8988T (cell line): ENCODE data around the gene USP10.

Source experiments
- DNase-seq: peaks from one replicate; pipeline ENCODE4 v3.0.0; 2011

Gene USP10

DNA sequence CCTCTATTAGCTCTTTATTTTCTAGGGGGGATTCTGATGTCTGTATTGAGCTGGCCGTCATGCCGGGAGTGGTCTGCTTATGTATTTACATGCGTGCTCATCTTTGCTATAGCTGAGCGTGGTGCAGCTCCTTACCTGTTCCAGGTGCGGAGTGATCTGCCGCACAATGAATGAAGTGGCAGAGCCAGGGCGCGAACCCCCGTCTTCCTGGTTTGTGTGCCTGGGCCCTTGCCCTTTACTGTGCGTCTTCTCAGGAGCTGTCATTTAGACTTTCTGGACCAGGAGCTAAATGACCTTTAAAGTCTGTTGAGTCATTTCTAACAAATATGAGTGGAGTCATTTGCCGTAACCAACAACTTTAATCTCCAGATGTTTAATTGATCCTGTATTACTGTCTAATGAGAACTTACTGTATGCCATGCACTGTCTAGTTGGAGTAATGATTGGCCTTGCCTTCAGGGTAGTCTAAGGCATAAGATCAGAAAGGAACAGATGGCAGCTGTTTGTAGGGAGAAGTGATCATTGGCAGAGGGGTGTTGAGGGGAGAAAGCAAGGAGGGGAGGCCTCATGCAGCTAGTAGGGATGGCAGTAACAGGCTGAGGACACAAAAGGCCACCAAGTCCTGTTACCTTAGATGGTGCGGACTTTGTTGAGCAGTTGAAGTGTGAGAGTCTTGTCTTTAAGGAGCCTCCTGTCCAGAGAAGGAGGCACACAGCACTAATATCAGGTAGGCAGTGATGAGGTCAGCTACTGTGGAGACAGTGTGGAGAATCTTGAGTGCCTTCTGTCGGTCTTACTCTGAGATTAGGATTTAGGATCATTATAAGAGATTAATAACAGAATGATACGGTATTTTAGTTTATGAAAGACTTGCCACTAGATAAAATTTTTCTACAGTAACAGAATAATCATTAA lies 53.9 kb downstream of the USP10 start:
- no peak for DNase-seq

DNA sequence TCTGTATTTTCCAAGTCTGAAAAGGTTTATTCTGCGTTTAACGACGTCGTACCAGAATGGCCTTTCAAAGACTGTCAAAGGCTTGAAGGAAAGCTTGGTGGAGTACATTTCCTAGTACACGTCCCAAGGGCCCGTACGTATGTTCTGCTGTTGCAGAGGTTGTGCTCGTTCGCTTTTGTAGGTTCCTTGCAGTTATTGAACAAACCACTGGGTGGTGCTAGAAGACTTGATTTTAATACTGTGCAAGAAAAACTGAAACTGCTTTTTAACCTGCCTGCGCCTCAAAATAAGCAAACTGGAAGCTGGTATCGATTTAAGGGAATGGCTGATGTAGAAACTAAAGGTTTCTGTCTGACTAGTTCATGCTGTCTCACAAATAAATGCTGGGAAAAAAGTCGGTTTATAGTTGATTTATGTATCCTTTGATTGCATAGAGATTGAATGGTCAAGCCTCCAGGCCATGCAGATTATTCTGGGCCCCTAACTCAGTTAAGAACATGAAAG lies 54.6 kb downstream of the USP10 start:
- peak; percentile 74 for DNase-seq

DNA sequence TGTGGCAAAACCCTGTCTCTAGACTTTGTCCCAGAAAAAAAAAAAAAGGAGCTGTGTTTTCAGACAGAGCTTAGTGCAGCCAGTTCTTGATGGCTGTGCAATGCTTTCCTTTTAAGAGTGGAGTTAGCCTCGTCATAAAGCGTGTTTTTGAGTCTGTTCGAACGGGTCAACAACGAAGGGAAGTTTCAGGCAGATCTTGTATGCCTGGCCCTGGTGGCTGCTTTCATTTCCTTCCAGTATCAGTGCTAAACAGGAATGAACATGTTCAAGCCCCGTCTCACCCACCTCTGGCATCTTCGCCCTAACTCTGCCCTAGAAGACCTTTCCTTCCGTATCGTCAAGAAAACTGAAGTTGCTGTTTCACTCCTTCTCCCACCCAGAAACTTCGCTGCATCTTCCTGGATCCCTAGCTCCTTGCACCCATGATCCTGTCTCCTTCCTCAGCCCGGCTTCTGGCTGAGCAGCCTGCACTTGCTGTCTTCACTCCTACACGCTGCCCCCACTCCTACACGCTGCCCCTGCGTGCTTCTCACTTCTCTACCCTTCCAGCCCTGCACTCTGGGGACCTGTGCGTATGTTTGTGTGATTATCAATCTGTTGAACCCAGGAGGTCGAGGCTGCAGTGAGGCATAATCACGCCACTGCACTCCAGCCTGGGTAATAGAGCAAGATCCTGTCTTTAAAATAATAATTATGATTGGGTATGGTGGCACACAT lies 55.3 kb downstream of the USP10 start:
- DNase-seq = no peak

GRCh38 chr16:84756830-84757229 lies 57.0 kb downstream of the USP10 start:
- no peak for DNase-seq

DNA sequence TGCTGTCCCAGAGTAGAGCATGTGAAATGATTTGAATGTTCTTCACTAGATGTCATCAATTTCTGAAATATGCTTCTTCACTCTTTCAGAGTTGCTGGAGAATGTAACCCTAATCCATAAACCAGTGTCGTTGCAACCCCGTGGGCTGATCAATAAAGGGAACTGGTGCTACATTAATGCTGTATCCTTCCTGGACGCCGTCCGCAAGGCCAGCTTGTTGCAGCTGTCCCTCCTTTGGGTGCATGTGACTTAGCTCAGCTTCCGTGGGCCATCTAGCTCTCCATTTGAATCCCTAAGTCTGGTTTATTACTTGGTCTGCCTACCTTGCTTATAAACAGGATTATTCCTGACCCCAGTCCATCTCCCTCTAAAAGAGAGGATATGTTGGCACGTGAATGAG lies 58.8 kb downstream of the USP10 start:
- no peak for DNase-seq

GRCh38 chr16:84759061-84759460 lies 59.3 kb downstream of the USP10 start:
- no peak for DNase-seq

GRCh38 chr16:84759906-84760305 lies 60.1 kb downstream of the USP10 start:
- DNase-seq = no peak

DNA sequence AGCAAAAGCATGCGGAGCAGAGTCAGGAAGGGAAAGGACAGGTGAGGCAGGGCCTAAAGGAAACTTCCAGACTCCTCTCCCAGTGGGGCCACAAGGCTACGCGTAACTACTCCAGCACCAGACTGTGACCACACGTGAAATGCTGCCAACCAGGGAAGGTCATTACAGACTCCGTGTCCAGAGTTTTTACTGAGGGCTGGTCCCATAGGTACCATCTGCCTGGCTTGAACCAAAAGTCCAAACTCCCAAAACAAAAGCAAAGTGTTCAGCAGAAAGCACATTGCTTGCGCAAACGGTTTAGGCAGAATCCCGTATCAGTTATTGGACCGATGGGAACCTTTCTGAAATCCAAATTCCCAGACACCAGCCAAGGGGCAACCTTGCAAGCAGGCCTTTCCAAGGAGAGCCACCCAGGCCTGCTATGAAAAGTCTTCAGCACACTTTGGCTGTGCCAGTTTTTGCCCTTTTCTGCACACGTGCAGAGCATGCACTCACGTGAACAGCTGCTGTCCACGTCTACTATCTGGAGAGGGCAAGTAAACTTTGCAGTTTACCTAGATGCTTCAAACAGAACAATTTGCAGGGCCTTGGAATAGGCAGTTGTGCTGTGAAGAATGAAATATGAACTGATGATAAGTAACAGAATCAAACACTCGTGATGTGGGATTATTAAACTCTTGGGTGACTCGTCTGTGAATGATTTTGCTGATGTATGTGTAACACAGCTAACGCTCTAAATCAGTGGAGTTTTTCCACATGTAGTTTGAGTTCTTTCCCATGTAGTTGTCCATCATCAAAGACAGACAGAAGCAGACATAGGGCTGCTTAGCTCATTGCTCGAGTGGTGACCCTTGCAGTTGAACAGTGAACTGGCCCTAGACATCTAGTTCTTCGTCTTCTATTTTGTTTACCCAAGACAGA lies 61.9 kb downstream of the USP10 start:
- DNase-seq = no peak

GRCh38 chr16:84763164-84763563 lies 63.4 kb downstream of the USP10 start:
- DNase-seq = no peak

DNA sequence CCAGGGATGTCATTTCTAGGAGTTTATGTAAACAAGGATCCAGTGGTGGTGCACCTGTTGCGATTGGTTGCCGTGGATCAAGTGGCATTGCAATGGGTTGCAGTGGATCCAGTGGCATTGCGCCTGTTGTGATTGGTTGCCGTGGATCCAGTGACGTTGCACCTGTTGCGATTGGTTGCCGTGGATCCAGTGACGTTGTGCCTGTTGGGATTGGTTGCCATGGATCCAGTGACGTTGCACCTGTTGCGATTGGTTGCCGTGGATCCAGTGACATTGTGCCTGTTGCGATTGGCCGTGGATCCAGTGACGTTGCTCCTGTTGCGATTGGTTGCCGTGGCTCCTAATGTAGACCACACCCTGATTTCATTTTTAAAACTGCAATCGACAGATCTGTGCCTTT lies 63.8 kb downstream of the USP10 start:
- no peak for DNase-seq

DNA sequence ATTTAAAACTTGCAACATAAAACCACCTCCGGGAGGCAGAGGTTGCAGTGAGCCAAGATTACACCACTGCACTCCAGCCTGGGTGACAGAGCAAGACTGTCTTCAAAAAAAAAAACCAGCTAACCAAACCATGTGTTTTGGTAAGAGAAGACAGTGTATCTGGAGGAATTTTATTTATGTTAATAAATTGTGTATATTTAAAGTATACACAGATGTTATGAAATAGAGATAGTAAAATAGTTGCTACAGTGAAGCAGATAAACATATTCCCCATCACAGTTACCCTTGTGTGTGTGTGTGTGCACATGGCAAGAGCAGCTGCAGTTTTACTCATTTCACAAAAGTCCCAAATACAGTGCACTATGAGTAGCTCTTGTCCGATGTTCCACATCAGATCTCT lies 65.2 kb downstream of the USP10 start:
- no peak for DNase-seq

- no peak for DNase-seq
These were observed 66.1 kb downstream of the USP10 start for GRCh38 chr16:84765616-84766580.

- no peak for DNase-seq
These were observed 67.4 kb downstream of the USP10 start for GRCh38 chr16:84766978-84767773.

DNA sequence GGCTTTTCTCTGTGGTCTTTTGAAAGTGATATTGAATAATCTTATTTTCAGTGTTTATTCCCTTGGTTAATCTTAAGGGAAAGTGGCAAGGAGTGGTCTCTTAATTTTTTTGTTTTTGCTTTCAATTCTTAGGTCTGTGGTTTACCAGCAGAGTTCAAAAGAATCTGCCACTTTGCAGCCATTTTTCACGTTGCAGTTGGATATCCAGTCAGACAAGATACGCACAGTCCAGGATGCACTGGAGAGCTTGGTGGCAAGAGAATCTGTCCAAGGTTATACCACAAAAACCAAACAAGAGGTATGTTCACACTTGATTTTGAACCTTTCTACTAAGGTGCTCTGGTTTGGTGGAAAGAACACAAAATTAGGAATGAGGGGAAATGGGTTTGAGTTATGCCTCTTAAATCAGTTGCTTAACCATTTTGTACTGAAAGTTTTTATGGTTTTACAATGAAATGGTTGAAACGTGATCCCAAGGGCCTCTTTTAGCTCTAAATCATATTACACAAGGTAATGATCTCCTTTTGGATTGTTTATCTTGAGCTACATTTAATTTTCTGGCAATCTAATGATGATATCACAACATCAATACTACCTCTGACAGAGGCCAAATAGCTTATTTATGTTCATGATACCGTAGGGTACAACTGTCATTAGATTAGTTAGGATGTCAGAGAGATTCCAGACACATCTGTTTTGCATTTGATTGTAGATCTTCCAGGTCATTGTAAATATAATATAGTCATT lies 68.4 kb downstream of the USP10 start:
- no peak for DNase-seq

GRCh38 chr16:84768808-84769197 lies 69.0 kb downstream of the USP10 start:
- no peak for DNase-seq

GRCh38 chr16:84769416-84769815 lies 69.6 kb downstream of the USP10 start:
- no peak for DNase-seq

DNA sequence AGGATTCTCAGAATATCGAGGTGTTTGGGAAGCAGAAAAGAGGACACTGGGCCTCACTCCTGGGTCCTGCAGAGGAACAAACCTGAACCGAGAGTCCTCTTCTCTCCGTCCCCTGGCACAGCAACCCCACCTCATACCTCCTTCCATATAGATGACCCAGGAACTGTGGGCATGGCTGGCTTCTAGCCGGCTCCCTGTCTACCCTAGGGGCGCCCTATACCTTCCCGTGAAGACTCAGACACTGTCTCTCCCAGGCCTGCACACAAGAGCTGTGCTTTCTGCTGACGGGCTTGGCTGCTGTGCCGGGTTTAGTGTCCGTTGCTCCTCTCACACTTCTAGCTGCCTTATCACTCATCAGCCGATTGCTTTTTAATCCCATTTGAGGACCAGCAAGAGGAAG lies 73.5 kb downstream of the USP10 start:
- no peak for DNase-seq

GRCh38 chr16:84774810-84775209 lies 75.0 kb downstream of the USP10 start:
- no peak for DNase-seq

DNA sequence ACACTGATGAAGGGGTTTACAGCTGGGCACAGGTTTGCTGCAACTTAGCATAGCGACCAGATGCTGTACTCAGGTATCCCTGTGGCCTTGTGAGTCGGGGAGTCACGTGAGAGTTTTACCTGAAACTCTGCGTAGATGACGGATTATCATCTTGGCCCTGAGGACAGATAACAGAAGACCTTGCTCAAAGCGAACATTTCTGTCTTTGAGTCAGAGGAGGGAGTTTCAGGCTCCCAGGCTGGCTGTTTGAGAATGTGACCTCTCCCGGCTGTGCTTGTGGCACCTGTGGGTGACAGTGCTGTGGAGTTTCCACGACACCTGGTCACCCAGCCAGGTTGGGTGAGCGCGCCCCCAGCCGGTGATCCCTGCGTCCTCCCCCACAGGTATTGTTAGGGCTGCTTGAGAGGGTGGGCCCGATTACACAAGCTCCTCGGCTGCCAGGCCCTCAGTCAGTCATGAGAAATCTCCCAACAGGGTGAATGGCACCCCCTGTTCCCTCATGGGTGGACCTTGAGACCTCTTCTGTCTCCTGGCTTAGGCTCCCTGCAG lies 75.5 kb downstream of the USP10 start:
- DNase-seq = no peak

GRCh38 chr16:84777435-84777834 lies 77.6 kb downstream of the USP10 start:
- no peak for DNase-seq
